ENCODE results near the gene PUS1. TPM values are rescaled to one million over a fixed set of nuclear protein-coding genes. Genes with fewer than 3 reads are reported as not detected.
"Not testable (repeated sequence)": the region's sequence is repeated elsewhere in the genome, so short reads cannot be mapped to it uniquely, and the experiment has no call there.

The PUS1 gene
- total and polyA plus RNA-seq, 2 of the 8 experiments (the other 6 are each of a cell fraction or from before 2014, with no cell fraction given) = 48.1 to 81.2 TPM

DNA sequence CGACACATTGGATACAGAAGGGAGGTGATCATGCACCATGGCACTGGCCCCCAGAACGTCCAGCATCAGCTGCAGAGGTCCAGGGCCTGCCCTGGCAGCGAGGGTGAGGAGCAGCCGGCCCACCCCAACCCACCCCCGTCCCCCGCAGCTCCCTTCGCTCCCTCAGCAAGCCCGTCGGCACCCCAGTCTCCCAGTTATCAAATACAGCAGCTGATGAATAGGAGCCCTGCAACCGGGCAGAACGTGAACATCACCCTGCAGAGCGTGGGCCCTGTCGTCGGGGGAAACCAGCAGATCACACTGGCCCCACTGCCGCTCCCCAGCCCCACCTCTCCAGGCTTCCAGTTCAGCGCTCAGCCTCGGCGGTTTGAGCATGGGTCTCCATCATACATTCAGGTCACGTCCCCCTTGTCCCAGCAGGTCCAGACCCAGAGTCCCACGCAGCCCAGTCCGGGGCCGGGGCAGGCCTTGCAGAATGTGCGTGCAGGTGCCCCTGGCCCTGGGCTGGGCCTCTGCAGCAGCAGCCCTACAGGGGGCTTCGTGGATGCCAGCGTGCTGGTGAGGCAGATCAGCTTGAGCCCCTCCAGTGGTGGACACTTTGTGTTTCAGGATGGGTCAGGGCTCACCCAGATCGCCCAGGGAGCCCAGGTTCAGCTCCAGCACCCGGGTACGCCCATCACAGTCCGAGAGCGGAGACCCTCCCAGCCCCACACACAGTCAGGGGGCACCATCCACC is 31.7 kb downstream of the PUS1 start:
- H3K4ac ChIP-seq (replicated peaks; ENCODE audit: insufficient read length, low read depth, low read length); FAIRE-seq; H3K9me3 ChIP-seq (ENCODE audit: insufficient read depth in 2 of 2, low read depth in 1 of 2, low read length in 1 of 2); H3K14ac ChIP-seq (ENCODE audit: insufficient read length); H2AFZ ChIP-seq (ENCODE audit: low read length); H3K18ac ChIP-seq (ENCODE audit: extremely low read depth, low read length); H2BK12ac ChIP-seq (ENCODE audit: low read depth, low read length); H3K23me2 ChIP-seq (ENCODE audit: low read depth, low read length); H4K8ac ChIP-seq (ENCODE audit: extremely low read depth, insufficient read depth, low read length); H4K5ac ChIP-seq (ENCODE audit: insufficient read length, low read depth, low read length); H4K91ac ChIP-seq (replicated peaks; ENCODE audit: insufficient read length, low read length); H2BK15ac ChIP-seq (ENCODE audit: low read length); H3K27ac ChIP-seq (ENCODE audit: low read depth, low read length); H2BK120ac ChIP-seq (replicated peaks; ENCODE audit: low read depth, low read length); H3K4me1 ChIP-seq (replicated peaks in 1 of 4; ENCODE audit: control insufficient read depth in 3 of 4, insufficient read depth in 4 of 4, low read length in 3 of 4); H3K4me2 ChIP-seq (ENCODE audit: insufficient read depth in 1 of 2, low read depth in 2 of 2, low read length in 2 of 2); CTCF ChIA-PET (ENCODE audit: partially characterized antibody); DNase-seq (ENCODE audit: low read depth in 1 of 2, low spot score in 2 of 2); H3K27me3 ChIP-seq (replicated peaks in 1 of 4; ENCODE audit: control insufficient read depth in 3 of 4, extremely low read depth in 1 of 4, insufficient read depth in 3 of 4, low read length in 3 of 4); H3K23ac ChIP-seq (ENCODE audit: insufficient read length); H3K4me3 ChIP-seq (ENCODE audit: extremely low read depth in 1 of 4, insufficient read depth in 2 of 4, low read depth in 3 of 4, low read length in 4 of 4); H2BK5ac ChIP-seq (ENCODE audit: low read depth, low read length); H2AK5ac ChIP-seq (ENCODE audit: low read depth, low read length); H3K9ac ChIP-seq (replicated peaks in 1 of 4; ENCODE audit: extremely low read depth in 1 of 4, low read depth in 3 of 4, low read length in 3 of 4); H2BK20ac ChIP-seq (ENCODE audit: low read length); H3K56ac ChIP-seq (replicated peaks; ENCODE audit: insufficient read length, low read depth, low read length): not testable (repeated sequence)
- Histone ChIP-seq H3K79me1 (ENCODE audit: low read depth, low read length) (peaks cover 17% of the 10 kb centered on the region), H3K36me3 (ENCODE audit: control insufficient read depth in 2 of 4, insufficient read depth in 4 of 4, low read length in 3 of 4) (peaks cover 2 to 11% (median 6%) of the 10 kb centered on the region in 4 experiments; a peak in 4 of 8 replicates), H3K79me2 (ENCODE audit: control insufficient read depth in 1 of 2, insufficient read depth in 2 of 2, low read length in 2 of 2) (peaks cover 6 to 87% of the 10 kb centered on the region in 2 experiments), H4K20me1 (replicated peaks in 1 of 2; ENCODE audit: control insufficient read depth in 1 of 2, insufficient read depth in 2 of 2, low read length in 2 of 2) (peaks cover 9 to 22% of the 10 kb centered on the region in 2 experiments)
- 84% methylated on average over 14 of the region's 30 CpGs; no CpG with 5 or more reads in 1 of the 2 experiments for WGBS, 2 experiments (ENCODE audit: extremely low coverage in 1 of 2, insufficient coverage in 1 of 2, insufficient read length in 1 of 2, insufficient replicate concordance in 2 of 2, low coverage in 1 of 2, low lambda C conversion rate in 2 of 2, missing lambda C conversion rate in 1 of 2)
- POLR2A ChIA-PET (ENCODE audit: partially characterized antibody) = interaction anchor here (1.1 to 1.9 kb wide), 2 partner anchors 10 to 43 kb away, joined by 4 read pairs; partner anchors contain the start of gene EP400
